Measurements from ENCODE around the gene CTAG1A.
"Not testable (repeated sequence)": the region's sequence is repeated elsewhere in the genome, so short reads cannot be mapped to it uniquely, and the experiment has no call there.

- not testable (repeated sequence) for TF ChIP-seq ZFP36 (IDR thresholded peaks at IDR 0.05; ENCODE audit: low read depth, low read length, partially characterized antibody); CTCF (IDR thresholded peaks at IDR 0.05 in 2 of 3, conservative IDR thresholded peaks at IDR 0.05 in 1 of 3; ENCODE audit: insufficient read depth in 2 of 3, low read depth in 1 of 3, low read length in 3 of 3); RBM15 (IDR thresholded peaks at IDR 0.05; ENCODE audit: insufficient read depth, low read length)
Measured at GRCh38 chrX:154633661-154634060, 48.7 kb downstream of the CTAG1A start.
